Measurements from ENCODE around the gene PWP2.
"Not testable (repeated sequence)": the region's sequence is repeated elsewhere in the genome, so short reads cannot be mapped to it uniquely, and the experiment has no call there.

PWP2 gene

GRCh38 chr21:44138039-44138438 lies 30.8 kb downstream of the PWP2 start:
- not testable (repeated sequence) for DNase-seq (ENCODE audit: low spot score)

- not testable (repeated sequence) for DNase-seq (ENCODE audit: low spot score)
These were observed 32.8 kb downstream of the PWP2 start for GRCh38 chr21:44139787-44140551.

- DNase-seq (ENCODE audit: low spot score): not testable (repeated sequence)
These were observed 33.3 kb downstream of the PWP2 start for GRCh38 chr21:44140552-44140932.

GRCh38 chr21:44142470-44142869 lies 35.3 kb downstream of the PWP2 start:
- DNase-seq (ENCODE audit: low spot score): not testable (repeated sequence)

- not testable (repeated sequence) for DNase-seq (ENCODE audit: low spot score)
These were observed 36.2 kb downstream of the PWP2 start for GRCh38 chr21:44143380-44143779.

- DNase-seq (ENCODE audit: low spot score): not testable (repeated sequence)
These were observed 36.8 kb downstream of the PWP2 start for GRCh38 chr21:44143996-44144395.

- DNase-seq (ENCODE audit: low spot score): not testable (repeated sequence)
These were observed 37.8 kb downstream of the PWP2 start for GRCh38 chr21:44144784-44145602.

GRCh38 chr21:44145616-44146015 lies 38.4 kb downstream of the PWP2 start:
- DNase-seq (ENCODE audit: low spot score): not testable (repeated sequence)

GRCh38 chr21:44147108-44147507 lies 39.9 kb downstream of the PWP2 start:
- not testable (repeated sequence) for DNase-seq (ENCODE audit: low spot score)

GRCh38 chr21:44150255-44150654 lies 43.1 kb downstream of the PWP2 start:
- DNase-seq (ENCODE audit: low spot score): not testable (repeated sequence)

GRCh38 chr21:44153214-44153888 lies 46.2 kb downstream of the PWP2 start:
- DNase-seq (ENCODE audit: low spot score): not testable (repeated sequence)

- not testable (repeated sequence) for DNase-seq (ENCODE audit: low spot score)
These were observed 46.7 kb downstream of the PWP2 start for GRCh38 chr21:44153889-44154228.

GRCh38 chr21:44154816-44155230 lies 47.6 kb downstream of the PWP2 start:
- not testable (repeated sequence) for DNase-seq (ENCODE audit: low spot score)

- not testable (repeated sequence) for DNase-seq (ENCODE audit: low spot score)
These were observed 48.2 kb downstream of the PWP2 start for GRCh38 chr21:44155231-44155993.

- DNase-seq (ENCODE audit: low spot score): not testable (repeated sequence)
These were observed 48.8 kb downstream of the PWP2 start for GRCh38 chr21:44155994-44156380.

- not testable (repeated sequence) for DNase-seq (ENCODE audit: low spot score)
These were observed 50.4 kb downstream of the PWP2 start for GRCh38 chr21:44157439-44158081.

- DNase-seq (ENCODE audit: low spot score): not testable (repeated sequence)
These were observed 50.9 kb downstream of the PWP2 start for GRCh38 chr21:44158082-44158468.

- DNase-seq (ENCODE audit: low spot score): not testable (repeated sequence)
These were observed 52.4 kb downstream of the PWP2 start for GRCh38 chr21:44159349-44160297.

- not testable (repeated sequence) for DNase-seq (ENCODE audit: low spot score)
These were observed 53.1 kb downstream of the PWP2 start for GRCh38 chr21:44160298-44160672.

GRCh38 chr21:44160821-44161220 lies 53.6 kb downstream of the PWP2 start:
- not testable (repeated sequence) for DNase-seq (ENCODE audit: low spot score)
